PFSK-1 (cell line): ENCODE measurements around the gene CIART.

Source experiments
- FOXP2 ChIP-seq: optimal IDR thresholded peaks from 2 replicates; pipeline ENCODE3; 2011; ENCODE audit warnings: borderline replicate concordance, control low read depth, inconsistent platforms; ENCODE audit not compliant: insufficient read depth; ENCODE audit errors: extremely low read length, extremely low read depth
- POLR2AphosphoS5 ChIP-seq: IDR thresholded peaks from 2 replicates; pipeline ENCODE4 v1.6.1; 2012; ENCODE audit warnings: low read depth, mild to moderate bottlenecking, control low read depth, low read length, moderate library complexity
- REST ChIP-seq, 2 experiments: IDR thresholded peaks; 2 replicates each; pipeline versions ENCODE4 v1.6.1 to v1.8.0; 2011 to 2012; ENCODE audit warnings: low read depth in 2 of 2, low read length in 2 of 2, control low read depth in 1 of 2, inconsistent platforms in 1 of 2, mild to moderate bottlenecking in 1 of 2, moderate library complexity in 1 of 2; ENCODE audit not compliant: insufficient read depth in 1 of 2
- SIN3A ChIP-seq: IDR thresholded peaks from 2 replicates; pipeline ENCODE4 v1.6.1; 2012; ENCODE audit warnings: mild to moderate bottlenecking, low read length, moderate library complexity, borderline replicate concordance; ENCODE audit not compliant: insufficient read depth
- TAF1 ChIP-seq: IDR thresholded peaks from 2 replicates; pipeline ENCODE4 v1.6.1; 2012; ENCODE audit warnings: low read length, control low read depth, borderline replicate concordance; ENCODE audit not compliant: insufficient read depth

Gene CIART

GRCh38 chr1:150271291-150271959 is 10.9 kb upstream of the CIART start:
- TF ChIP-seq FOXP2: no peak
- TF ChIP-seq TAF1: no peak
- TF ChIP-seq REST (IDR thresholded peaks at IDR 0.05; ENCODE audit: insufficient read depth in 1 of 2, low read depth in 2 of 2, low read length in 2 of 2): no peak
- no peak for TF ChIP-seq SIN3A
- TF ChIP-seq POLR2AphosphoS5: no peak

- TF ChIP-seq REST (IDR thresholded peaks at IDR 0.05; ENCODE audit: insufficient read depth in 1 of 2, low read depth in 2 of 2, low read length in 2 of 2): no peak
- TF ChIP-seq POLR2AphosphoS5: no peak
- TF ChIP-seq SIN3A: no peak
- no peak for TF ChIP-seq FOXP2
- TF ChIP-seq TAF1: no peak
Measured at GRCh38 chr1:150273311-150273710, 9.0 kb upstream of the CIART start.

- no peak for TF ChIP-seq TAF1
- no peak for TF ChIP-seq SIN3A
Measured at GRCh38 chr1:150280138-150280707, 2.1 kb upstream of the CIART start.

- TF ChIP-seq FOXP2 (no peak), TAF1 (no peak), REST (IDR thresholded peaks at IDR 0.05; ENCODE audit: insufficient read depth in 1 of 2, low read depth in 2 of 2, low read length in 2 of 2) (no peak), SIN3A (no peak), POLR2AphosphoS5 (no peak)
Measured at GRCh38 chr1:150281221-150281757, 1.1 kb upstream of the CIART start.

- TF ChIP-seq REST (IDR thresholded peaks at IDR 0.05; ENCODE audit: insufficient read depth in 1 of 2, low read depth in 2 of 2, low read length in 2 of 2) (no peak), FOXP2 (no peak), SIN3A (no peak), TAF1 (no peak), POLR2AphosphoS5 (no peak)
Measured at GRCh38 chr1:150282558-150282958, 204 bp downstream of the CIART start.
